Omental fat pad (tissue), 4 donors: ENCODE measurements around the gene ZFAND3. TPM values are rescaled to one million over a fixed set of nuclear protein-coding genes. Genes with fewer than 3 reads are reported as not detected.

Experiments
- ATAC-seq: fragments of 150-250 bp; one replicate; pipeline ENCODE4 v1.9.1; 2016; ENCODE audit warnings: mild to moderate bottlenecking, moderate library complexity; ENCODE audit not compliant: low FRiP score
- DNase-seq: peaks from one replicate; pipeline ENCODE4 v3.0.0-alpha.2; 2019; ENCODE audit warnings: low spot score
- CTCF ChIP-seq, 3 donors: fragments of 450-650 bp; IDR thresholded peaks; one replicate each; pipeline ENCODE4 v1.5.1; 2016 to 2017; ENCODE audit warnings: antibody characterized with exemption in 3 of 3, mild to moderate bottlenecking in 3 of 3, moderate library complexity in 2 of 3
- total RNA-seq, 4 donors: library from RNA; depleted of rRNA; stranded (reverse); fragments of >200 nt; gene quantifications; one replicate each; pipeline ENCODE4 v1.1.0, GENCODE V29; 2016

ZFAND3 gene
- total RNA-seq, 4 donors from 2014 or later = 28.8 to 43.8 (median 38.0) TPM

GRCh38 chr6:38174315-38174714 lies 354.8 kb downstream of the ZFAND3 start:
- no peak for DNase-seq
- no peak for TF ChIP-seq CTCF (IDR thresholded peaks at IDR 0.05)
- ATAC-seq = no peak

- TF ChIP-seq CTCF (IDR thresholded peaks at IDR 0.05) = no peak
- no peak for ATAC-seq
Measured at GRCh38 chr6:38174806-38175495, 355.4 kb downstream of the ZFAND3 start.

GRCh38 chr6:38175786-38176185 lies 356.3 kb downstream of the ZFAND3 start:
- ATAC-seq = no peak
- no peak for TF ChIP-seq CTCF (IDR thresholded peaks at IDR 0.05)

More at GRCh38 chr6:38174806-38175495, 355.4 kb downstream of the ZFAND3 start:
- DNase-seq = no peak

GRCh38 chr6:38176797-38177751 lies 357.5 kb downstream of the ZFAND3 start:
- no peak for TF ChIP-seq CTCF (IDR thresholded peaks at IDR 0.05)
- DNase-seq (peak; percentile 9), ATAC-seq (no peak)

More at GRCh38 chr6:38175786-38176185, 356.3 kb downstream of the ZFAND3 start:
- DNase-seq = no peak

GRCh38 chr6:38177882-38178583 lies 358.5 kb downstream of the ZFAND3 start:
- ATAC-seq (no peak), DNase-seq (peak; percentile 14)
- TF ChIP-seq CTCF (IDR thresholded peaks at IDR 0.05) = no peak

- no peak for TF ChIP-seq CTCF (IDR thresholded peaks at IDR 0.05)
- no peak for DNase-seq
- ATAC-seq = no peak
Measured at GRCh38 chr6:38178584-38178886, 359.0 kb downstream of the ZFAND3 start.
